PC-9 (cell line): ENCODE results near the gene SPIN1.

Experiments used
- EZH2 ChIP-seq: fragments of 200-600 bp; sonication (generic); IDR thresholded peaks from 2 replicates; pipeline ENCODE4 v1.8.0; 2017; ENCODE audit warnings: antibody characterized with exemption, low read depth
- TF ChIP-seq, protein P1 (sequence below): fragments of 200-600 bp; sonication (generic); conservative IDR thresholded peaks from 2 replicates; pipeline ENCODE4 v1.6.1; 2017; ENCODE audit warnings: mixed run types, antibody characterized with exemption, mild to moderate bottlenecking, moderate library complexity

- TF ChIP-seq, protein P1, sequence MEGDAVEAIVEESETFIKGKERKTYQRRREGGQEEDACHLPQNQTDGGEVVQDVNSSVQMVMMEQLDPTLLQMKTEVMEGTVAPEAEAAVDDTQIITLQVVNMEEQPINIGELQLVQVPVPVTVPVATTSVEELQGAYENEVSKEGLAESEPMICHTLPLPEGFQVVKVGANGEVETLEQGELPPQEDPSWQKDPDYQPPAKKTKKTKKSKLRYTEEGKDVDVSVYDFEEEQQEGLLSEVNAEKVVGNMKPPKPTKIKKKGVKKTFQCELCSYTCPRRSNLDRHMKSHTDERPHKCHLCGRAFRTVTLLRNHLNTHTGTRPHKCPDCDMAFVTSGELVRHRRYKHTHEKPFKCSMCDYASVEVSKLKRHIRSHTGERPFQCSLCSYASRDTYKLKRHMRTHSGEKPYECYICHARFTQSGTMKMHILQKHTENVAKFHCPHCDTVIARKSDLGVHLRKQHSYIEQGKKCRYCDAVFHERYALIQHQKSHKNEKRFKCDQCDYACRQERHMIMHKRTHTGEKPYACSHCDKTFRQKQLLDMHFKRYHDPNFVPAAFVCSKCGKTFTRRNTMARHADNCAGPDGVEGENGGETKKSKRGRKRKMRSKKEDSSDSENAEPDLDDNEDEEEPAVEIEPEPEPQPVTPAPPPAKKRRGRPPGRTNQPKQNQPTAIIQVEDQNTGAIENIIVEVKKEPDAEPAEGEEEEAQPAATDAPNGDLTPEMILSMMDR: no peak
- no peak for TF ChIP-seq EZH2
These were observed 23.5 kb upstream of the SPIN1 start for GRCh38 chr9:88364706-88365105.
